ENCODE measurements around the gene MPP4.

Gene MPP4

DNA sequence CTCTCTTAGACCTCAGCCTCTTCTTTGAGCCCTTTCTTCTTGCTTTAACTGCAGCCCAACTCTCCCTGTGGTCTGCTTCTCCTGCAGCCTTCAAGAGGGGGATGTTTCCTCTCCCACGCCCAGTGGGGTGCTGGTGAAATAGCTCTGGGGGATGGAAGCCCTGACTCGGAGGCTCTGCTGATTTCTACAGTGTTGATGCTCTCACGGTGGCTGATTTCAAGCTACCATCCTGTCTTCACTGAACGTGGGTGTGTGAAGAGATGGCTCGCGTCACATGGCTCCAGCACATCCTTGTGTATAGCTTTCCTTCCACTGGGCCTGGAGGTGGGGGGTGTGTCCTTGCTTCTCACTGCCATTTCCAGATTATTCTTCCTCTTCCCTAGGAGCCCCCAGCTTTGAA lies 20.0 kb downstream of the MPP4 start:
- Histone ChIP-seq H3K9me3 (ENCODE audit: insufficient read depth, low read length) (no peaks in the 10 kb centered on the region), H3K27ac (ENCODE audit: low read depth, low read length) (no peak overlapping the region), H3K4me3 (ENCODE audit: insufficient read depth, low read length, poor library complexity, severe bottlenecking) (no peak overlapping the region), H3K4me2 (ENCODE audit: low read depth, low read length, poor library complexity, severe bottlenecking) (no peak overlapping the region), H4K20me1 (ENCODE audit: low read depth, low read length) (no peaks in the 10 kb centered on the region), H3F3A (ENCODE audit: insufficient read depth) (no peaks in the 10 kb centered on the region), H2AFZ (ENCODE audit: low read depth, low read length, severe bottlenecking) (no peak overlapping the region), H3K79me2 (ENCODE audit: insufficient read depth, low read length) (no peaks in the 10 kb centered on the region), H3K27me3 (ENCODE audit: low read length) (no peaks in the 10 kb centered on the region), H3K9ac (ENCODE audit: low read length) (no peak overlapping the region), H3K36me3 (ENCODE audit: low read length) (no peaks in the 10 kb centered on the region), H3K9me2 (replicated peaks; ENCODE audit: insufficient read depth, low read length) (no peaks in the 10 kb centered on the region)
- no peak for TF ChIP-seq EZH2phosphoT487 (conservative IDR thresholded peaks at IDR 0.05; ENCODE audit: low read length)
- TF ChIP-seq, protein P1, sequence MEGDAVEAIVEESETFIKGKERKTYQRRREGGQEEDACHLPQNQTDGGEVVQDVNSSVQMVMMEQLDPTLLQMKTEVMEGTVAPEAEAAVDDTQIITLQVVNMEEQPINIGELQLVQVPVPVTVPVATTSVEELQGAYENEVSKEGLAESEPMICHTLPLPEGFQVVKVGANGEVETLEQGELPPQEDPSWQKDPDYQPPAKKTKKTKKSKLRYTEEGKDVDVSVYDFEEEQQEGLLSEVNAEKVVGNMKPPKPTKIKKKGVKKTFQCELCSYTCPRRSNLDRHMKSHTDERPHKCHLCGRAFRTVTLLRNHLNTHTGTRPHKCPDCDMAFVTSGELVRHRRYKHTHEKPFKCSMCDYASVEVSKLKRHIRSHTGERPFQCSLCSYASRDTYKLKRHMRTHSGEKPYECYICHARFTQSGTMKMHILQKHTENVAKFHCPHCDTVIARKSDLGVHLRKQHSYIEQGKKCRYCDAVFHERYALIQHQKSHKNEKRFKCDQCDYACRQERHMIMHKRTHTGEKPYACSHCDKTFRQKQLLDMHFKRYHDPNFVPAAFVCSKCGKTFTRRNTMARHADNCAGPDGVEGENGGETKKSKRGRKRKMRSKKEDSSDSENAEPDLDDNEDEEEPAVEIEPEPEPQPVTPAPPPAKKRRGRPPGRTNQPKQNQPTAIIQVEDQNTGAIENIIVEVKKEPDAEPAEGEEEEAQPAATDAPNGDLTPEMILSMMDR (IDR thresholded peaks at IDR 0.05; ENCODE audit: insufficient read depth, low read length, poor library complexity, severe bottlenecking), result no peak

DNA sequence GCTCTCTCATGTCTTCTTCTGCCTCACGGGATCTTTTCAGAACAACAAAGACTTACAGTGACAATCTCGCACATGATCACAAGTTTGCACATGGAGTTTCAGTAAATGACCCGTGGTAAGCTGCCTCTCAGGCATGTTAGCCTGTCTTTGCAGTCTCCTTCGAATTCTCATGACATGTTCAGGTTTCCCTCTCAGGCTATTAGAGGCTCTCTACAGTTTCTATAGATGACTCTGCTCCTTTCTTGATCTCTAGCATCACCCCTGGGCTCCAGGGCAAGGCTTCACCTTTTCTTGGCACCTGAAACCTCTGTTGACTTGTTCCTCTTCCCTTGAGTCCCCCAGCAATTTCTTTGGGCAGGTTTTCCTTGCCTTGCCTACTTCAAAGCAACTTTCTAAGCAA lies 23.0 kb downstream of the MPP4 start:
- Histone ChIP-seq H3K9me2 (replicated peaks; ENCODE audit: insufficient read depth, low read length) (no peaks in the 10 kb centered on the region), H3K27ac (ENCODE audit: low read depth, low read length) (no peak overlapping the region), H3K9me3 (ENCODE audit: insufficient read depth, low read length) (no peaks in the 10 kb centered on the region), H3K4me3 (ENCODE audit: insufficient read depth, low read length, poor library complexity, severe bottlenecking) (no peak overlapping the region), H3K9ac (ENCODE audit: low read length) (no peak overlapping the region), H3K27me3 (ENCODE audit: low read length) (no peaks in the 10 kb centered on the region), H4K20me1 (ENCODE audit: low read depth, low read length) (no peaks in the 10 kb centered on the region), H2AFZ (ENCODE audit: low read depth, low read length, severe bottlenecking) (no peak overlapping the region), H3K4me2 (ENCODE audit: low read depth, low read length, poor library complexity, severe bottlenecking) (no peak overlapping the region), H3K79me2 (ENCODE audit: insufficient read depth, low read length) (no peaks in the 10 kb centered on the region), H3F3A (ENCODE audit: insufficient read depth) (no peaks in the 10 kb centered on the region), H3K36me3 (ENCODE audit: low read length) (no peaks in the 10 kb centered on the region)
- no peak for TF ChIP-seq EZH2phosphoT487 (conservative IDR thresholded peaks at IDR 0.05; ENCODE audit: low read length)
- TF ChIP-seq, protein P1 (IDR thresholded peaks at IDR 0.05; ENCODE audit: insufficient read depth, low read length, poor library complexity, severe bottlenecking), result no peak

DNA sequence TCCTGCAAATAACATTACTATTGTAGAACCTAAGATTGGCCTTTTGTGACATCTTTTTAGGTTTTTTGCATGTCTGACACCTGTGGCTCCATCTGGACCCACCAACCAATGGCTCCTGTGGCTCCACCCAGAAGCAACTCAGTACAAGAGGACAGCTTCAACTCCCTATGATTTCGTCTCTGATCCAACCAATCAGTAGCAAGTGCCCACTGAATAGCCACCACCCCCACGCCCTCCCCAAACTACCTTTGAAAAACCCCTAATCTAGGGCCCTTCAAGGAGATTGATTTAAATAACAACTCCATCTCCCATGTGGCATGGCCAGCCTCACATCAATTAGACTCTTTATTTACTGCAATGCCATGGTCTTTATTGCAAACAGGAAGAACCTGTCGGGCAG lies 23.6 kb downstream of the MPP4 start:
- no peak overlapping the region for H3K4me2 ChIP-seq (ENCODE audit: low read depth, low read length, poor library complexity, severe bottlenecking)

More for the DNA sequence above, 23.6 kb downstream of the MPP4 start:
- Histone ChIP-seq H3K79me2 (ENCODE audit: insufficient read depth, low read length) (no peaks in the 10 kb centered on the region), H3K36me3 (ENCODE audit: low read length) (no peaks in the 10 kb centered on the region), H3F3A (ENCODE audit: insufficient read depth) (no peaks in the 10 kb centered on the region), H3K27ac (ENCODE audit: low read depth, low read length) (no peak overlapping the region), H3K4me3 (ENCODE audit: insufficient read depth, low read length, poor library complexity, severe bottlenecking) (no peak overlapping the region), H4K20me1 (ENCODE audit: low read depth, low read length) (no peaks in the 10 kb centered on the region), H3K27me3 (ENCODE audit: low read length) (no peaks in the 10 kb centered on the region), H3K9me3 (ENCODE audit: insufficient read depth, low read length) (no peaks in the 10 kb centered on the region), H2AFZ (ENCODE audit: low read depth, low read length, severe bottlenecking) (no peak overlapping the region), H3K9ac (ENCODE audit: low read length) (no peak overlapping the region), H3K9me2 (replicated peaks; ENCODE audit: insufficient read depth, low read length) (no peaks in the 10 kb centered on the region)
- TF ChIP-seq, protein P1 (IDR thresholded peaks at IDR 0.05; ENCODE audit: insufficient read depth, low read length, poor library complexity, severe bottlenecking), result no peak
- no peak for TF ChIP-seq EZH2phosphoT487 (conservative IDR thresholded peaks at IDR 0.05; ENCODE audit: low read length)
